GM19438 (cell line): ENCODE results near the gene ZNF445.
"Not testable (repeated sequence)": the region's sequence is repeated elsewhere in the genome, so short reads cannot be mapped to it uniquely, and the experiment has no call there.

Experiments
- ATAC-seq: cut with Tn5 transposase; IDR thresholded peaks from one replicate; pipeline ENCODE4 v1.9.1; 2021; ENCODE audit warnings: low read depth; ENCODE audit not compliant: unreplicated experiment

The ZNF445 gene

GRCh38 chr3:44411031-44411645 lies 66.3 kb downstream of the ZNF445 start:
- ATAC-seq, result no peak

- ATAC-seq, result no peak
These were observed 67.6 kb downstream of the ZNF445 start for GRCh38 chr3:44409640-44410410.

DNA sequence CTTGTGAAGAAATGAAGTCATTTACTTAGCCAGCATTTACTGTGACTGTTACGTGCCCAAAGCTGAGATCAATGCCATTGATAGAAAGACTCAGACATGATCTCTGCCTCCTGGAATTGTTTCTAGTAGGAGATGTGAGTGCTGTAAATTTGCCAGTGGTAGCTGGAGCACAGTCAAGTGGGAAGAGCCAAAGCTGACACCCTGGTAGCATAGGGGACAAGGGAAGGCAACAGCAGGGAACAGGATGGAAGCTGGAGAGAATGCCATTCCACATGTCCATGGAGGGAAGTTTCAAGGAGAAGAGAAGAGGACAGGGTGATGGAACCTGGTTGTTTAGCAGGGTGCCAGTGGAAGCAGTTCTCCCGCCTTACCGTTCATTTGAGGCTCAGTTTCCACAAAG lies 74.9 kb downstream of the ZNF445 start:
- no peak for ATAC-seq

DNA sequence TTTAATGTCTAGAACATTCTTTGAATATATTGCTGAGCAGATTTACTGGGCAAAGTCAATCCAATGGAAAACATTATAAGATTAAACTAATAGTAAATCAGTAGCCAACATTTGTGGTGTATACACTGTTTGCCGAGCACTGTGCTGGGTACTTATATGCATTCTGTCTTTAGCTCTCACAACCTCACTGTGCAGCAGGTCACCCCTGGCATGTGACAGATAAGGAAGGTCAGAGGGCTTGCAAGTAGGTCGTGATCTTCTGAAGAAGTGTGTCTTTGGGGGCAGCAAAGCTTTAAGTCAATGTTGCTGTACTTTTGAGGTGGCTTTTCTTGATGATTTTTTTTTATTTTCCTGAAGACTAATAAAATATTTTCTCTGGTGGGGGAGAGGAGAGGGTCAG lies 76.7 kb downstream of the ZNF445 start:
- no peak for ATAC-seq

DNA sequence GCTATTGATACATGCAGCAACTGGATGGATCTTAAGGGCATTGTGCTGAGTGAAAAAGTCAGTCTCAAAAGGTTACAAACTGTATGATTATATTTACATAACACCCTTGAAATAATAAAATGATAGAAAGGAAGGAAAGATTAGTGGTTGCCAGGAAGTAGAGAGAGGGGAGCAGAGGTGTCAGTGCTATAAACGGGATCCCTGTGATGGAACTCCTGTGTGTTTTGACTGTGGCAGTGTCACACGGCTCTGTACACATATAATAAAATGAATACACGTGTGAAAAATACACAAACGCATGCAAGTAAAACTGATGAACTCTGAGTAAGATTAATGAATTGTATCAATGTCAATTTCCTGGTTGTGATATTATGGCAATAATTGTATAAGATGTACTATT lies 78.6 kb downstream of the ZNF445 start:
- ATAC-seq, result no peak

DNA sequence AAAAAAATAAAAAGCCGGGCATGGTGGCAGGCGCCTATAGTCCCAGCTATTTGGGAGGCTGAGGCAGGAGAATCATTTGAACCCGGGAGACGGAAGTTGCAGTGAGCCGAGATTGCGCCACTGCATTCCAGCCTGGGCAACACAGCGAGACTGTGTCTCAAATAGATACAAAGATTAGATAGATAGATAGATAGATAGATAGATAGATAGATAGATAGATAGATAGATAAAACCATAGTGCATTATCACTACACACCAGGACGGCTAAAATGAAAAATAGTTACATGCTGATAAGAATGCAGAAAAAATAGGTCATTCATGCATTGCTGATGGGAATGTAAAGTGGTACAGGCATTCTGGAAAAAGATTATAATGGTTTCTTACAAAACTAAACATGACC lies 79.2 kb downstream of the ZNF445 start:
- not testable (repeated sequence) for ATAC-seq

DNA sequence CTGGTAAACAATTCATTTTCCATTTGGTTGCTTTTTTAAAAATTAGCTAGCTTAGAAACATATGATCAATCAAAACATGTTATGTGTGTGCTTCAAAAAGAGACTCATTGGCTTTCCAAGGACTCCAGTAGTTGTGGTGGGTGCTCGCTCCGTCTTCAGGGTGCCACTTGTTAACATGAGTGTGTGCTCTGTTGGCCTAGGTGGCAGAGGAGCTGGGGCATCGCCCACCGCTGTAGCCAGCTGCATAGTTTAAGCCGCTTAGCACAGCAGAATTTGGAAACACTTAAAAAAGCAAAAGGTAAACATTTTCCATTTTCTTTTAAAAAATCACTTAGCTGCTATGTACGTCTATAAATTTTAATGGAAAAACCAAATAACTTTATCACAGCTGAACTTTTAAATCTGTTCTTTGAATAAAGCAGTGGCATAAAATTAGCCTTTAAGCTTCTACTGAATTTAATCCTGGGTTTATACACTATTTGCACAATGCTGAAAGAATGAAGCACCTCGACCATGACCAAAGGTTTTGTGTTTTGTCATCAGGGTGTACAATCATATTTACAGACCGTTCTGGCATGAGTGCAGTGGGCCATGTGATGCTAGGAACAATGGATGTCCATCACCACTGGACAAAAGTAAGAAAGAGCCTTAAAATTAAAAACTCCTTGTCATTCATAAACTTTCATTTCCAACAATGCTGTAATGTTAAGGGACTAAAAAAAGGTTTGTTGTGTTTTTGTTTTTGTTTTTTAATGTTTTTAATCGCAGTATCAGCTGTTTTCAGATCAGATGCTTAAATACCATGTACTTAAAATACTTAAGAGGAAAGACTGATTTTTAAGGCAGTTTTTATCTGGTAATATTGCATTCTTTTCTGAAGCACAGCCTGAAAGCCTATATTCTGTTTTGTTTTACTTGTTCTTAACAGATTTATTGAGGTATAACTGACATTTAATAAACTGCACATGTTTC lies 81.0 kb downstream of the ZNF445 start:
- ATAC-seq, result no peak

- ATAC-seq, result no peak
These were observed 81.8 kb downstream of the ZNF445 start for GRCh38 chr3:44395714-44396113.

DNA sequence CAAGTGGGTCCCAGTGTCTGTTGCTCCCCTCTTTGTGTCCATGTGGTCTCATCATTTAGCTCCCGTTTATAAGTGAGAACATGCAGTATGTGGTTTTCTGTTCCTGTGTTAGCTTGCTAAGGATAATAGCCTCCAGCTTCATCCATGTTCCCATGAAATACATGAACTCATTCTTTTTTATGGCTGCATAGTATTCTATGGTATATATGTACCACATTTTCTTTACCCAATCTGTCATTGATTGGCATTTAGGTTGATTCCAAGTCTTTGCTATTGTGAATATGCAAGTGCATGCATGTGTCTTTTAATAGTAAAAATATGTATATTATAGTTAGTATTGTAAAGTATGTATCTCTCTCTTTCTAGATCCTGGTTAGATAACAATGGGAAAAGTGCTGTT lies 85.0 kb downstream of the ZNF445 start:
- ATAC-seq, result no peak

DNA sequence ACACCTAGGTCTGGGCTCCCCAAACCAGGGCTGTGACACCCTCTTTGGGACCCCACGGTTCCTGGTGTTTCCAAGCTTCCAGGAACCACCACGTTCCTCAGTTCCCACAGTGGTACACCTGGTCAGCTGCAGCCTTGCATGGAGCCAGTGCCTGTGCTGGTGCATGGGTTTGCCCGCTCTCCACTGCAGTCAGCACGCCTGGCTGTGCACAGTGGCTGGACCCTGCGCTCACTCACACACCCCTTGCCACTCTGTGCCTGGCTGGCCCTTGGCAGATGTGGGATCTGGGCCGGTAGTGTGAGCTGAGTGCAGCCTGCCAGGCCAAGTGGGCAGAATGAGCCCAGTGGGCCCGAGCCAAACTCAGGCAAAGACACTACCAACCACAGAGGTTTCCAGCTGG lies 90.1 kb downstream of the ZNF445 start:
- ATAC-seq, result no peak
